SK-N-SH (cell line): ENCODE data around the gene PDZD2. TPM values are rescaled to one million over a fixed set of nuclear protein-coding genes. Genes with fewer than 3 reads are reported as not detected.

ENCODE experiments used
- CTCF ChIA-PET: fragments of 300-600, 350-600 bp; formaldehyde crosslinking; extraction: SDS; loops from one replicate; lab custom pipeline; 2021; lab: Yijun Ruan, JAX
- POLR2A ChIA-PET: fragments of 350-600 bp; sonication (Branson Sonifier 250); formaldehyde crosslinking; extraction: SDS; loops from one replicate; lab custom pipeline; 2020; ENCODE audit warnings: antibody characterized with exemption, inconsistent platforms; lab: Yijun Ruan, JAX
- DNase-seq: peaks from one replicate; pipeline ENCODE4 v3.0.0; 2012
- H2AFZ ChIP-seq: fragments of 200-600 bp; sonication (generic); 2 replicates; pipeline ENCODE4 v1.8.1; 2016; ENCODE audit warnings: antibody characterized with exemption, mild to moderate bottlenecking, low read depth
- H3F3A ChIP-seq: fragments of 200-600 bp; sonication (generic); replicated peaks from 2 replicates; pipeline ENCODE3; 2016; ENCODE audit warnings: antibody characterized with exemption, mild to moderate bottlenecking; ENCODE audit not compliant: insufficient read depth
- H3K27ac ChIP-seq, 2 experiments: fragments of 200-500 bp in 1 of 2; fragments of 200-600 bp in 1 of 2; sonication (Bioruptor generic) in 1 of 2; sonication (generic), shearing (Covaris generic) in 1 of 2; 2 replicates each; pipeline versions ENCODE4 v1.5.1 to v1.6.1; 2014 to 2016; ENCODE audit warnings: low read depth in 2 of 2, inconsistent platforms in 1 of 2, low read length in 1 of 2, mild to moderate bottlenecking in 1 of 2, mixed read lengths in 1 of 2
- H3K27me3 ChIP-seq: fragments of 200-600 bp; sonication (generic), shearing (Covaris generic); 2 replicates; pipeline ENCODE4 v1.6.1; 2016; ENCODE audit warnings: mixed run types; ENCODE audit not compliant: insufficient read depth
- H3K36me3 ChIP-seq, 2 experiments: fragments of 200-500 bp in 1 of 2; fragments of 200-600 bp in 1 of 2; sonication (Bioruptor generic) in 1 of 2; sonication (generic) in 1 of 2; replicated peaks in 1 of 2; 2 replicates each; pipeline versions ENCODE3 to v1.5.1; 2014 to 2016; ENCODE audit warnings: low read length in 1 of 2, mild to moderate bottlenecking in 1 of 2; ENCODE audit not compliant: insufficient read depth in 2 of 2, control insufficient read depth in 1 of 2
- H3K4me1 ChIP-seq, 2 experiments: fragments of 200-500 bp in 1 of 2; fragments of 200-600 bp in 1 of 2; sonication (Bioruptor generic) in 1 of 2; sonication (generic), shearing (Covaris generic) in 1 of 2; 2 replicates each; pipeline versions ENCODE4 v1.5.1 to v1.6.1; 2014 to 2016; ENCODE audit warnings: low read depth in 1 of 2, low read length in 1 of 2, mixed run types in 1 of 2; ENCODE audit not compliant: insufficient read depth in 2 of 2, control insufficient read depth in 1 of 2
- H3K4me2 ChIP-seq: fragments of 200-600 bp; sonication (generic), shearing (Covaris generic); 2 replicates; pipeline ENCODE4 v1.6.1; 2017; ENCODE audit warnings: mixed run types
- H3K4me3 ChIP-seq, 2 experiments: fragments of 200-500 bp in 1 of 2; fragments of 200-600 bp in 1 of 2; sonication (Bioruptor generic) in 1 of 2; sonication (generic), shearing (Covaris generic) in 1 of 2; 2 replicates each; pipeline versions ENCODE4 v1.5.1 to v1.8.1; 2014 to 2016; ENCODE audit warnings: low read depth in 2 of 2, inconsistent platforms in 1 of 2, low read length in 1 of 2, mild to moderate bottlenecking in 1 of 2, mixed read lengths in 1 of 2, moderate library complexity in 1 of 2
- H3K79me2 ChIP-seq: fragments of 200-600 bp; sonication (generic); 2 replicates; pipeline ENCODE4 v1.8.1; 2017; ENCODE audit warnings: mild to moderate bottlenecking; ENCODE audit not compliant: insufficient read depth
- H3K9ac ChIP-seq: fragments of 200-600 bp; sonication (generic); 2 replicates; pipeline ENCODE4 v1.6.1; 2017; ENCODE audit warnings: mixed run types
- H3K9me2 ChIP-seq: fragments of 200-600 bp; sonication (generic); 2 replicates; pipeline ENCODE4 v1.6.1; 2017; ENCODE audit warnings: mixed run types
- H3K9me3 ChIP-seq: fragments of 200-600 bp; sonication (generic); 2 replicates; pipeline ENCODE4 v1.6.1; 2017; ENCODE audit warnings: mixed run types, mild to moderate bottlenecking, moderate library complexity
- H4K20me1 ChIP-seq: fragments of 200-600 bp; sonication (generic); 2 replicates; pipeline ENCODE4 v1.6.1; 2017; ENCODE audit warnings: mild to moderate bottlenecking, mixed run types; ENCODE audit not compliant: insufficient read depth
- CHD2 ChIP-seq: fragments of 150-350 bp; IDR thresholded peaks from 2 replicates; pipeline ENCODE4 v1.6.1; 2018; ENCODE audit warnings: low read length; ENCODE audit not compliant: partially characterized antibody
- FOXJ3 ChIP-seq: sonication (generic); formaldehyde crosslinking; IDR thresholded peaks from 2 replicates; pipeline ENCODE4 v1.5.1; 2020; ENCODE audit warnings: mild to moderate bottlenecking, missing genetic modification reagents
- GABPA ChIP-seq: IDR thresholded peaks from 2 replicates; pipeline ENCODE4 v1.4.0; 2012; ENCODE audit warnings: low read depth, mild to moderate bottlenecking
- JUND ChIP-seq: IDR thresholded peaks from 2 replicates; pipeline ENCODE4 v1.4.0; 2012
- MEF2A ChIP-seq: IDR thresholded peaks from 2 replicates; pipeline ENCODE4 v1.4.0; 2012; ENCODE audit warnings: low read depth, borderline replicate concordance
- MXI1 ChIP-seq: IDR thresholded peaks from 2 replicates; pipeline ENCODE4 v1.6.1; 2012; ENCODE audit warnings: mild to moderate bottlenecking, low read depth, low read length, improper control_type of control experiment
- NRF1 ChIP-seq: IDR thresholded peaks from 2 replicates; pipeline ENCODE4 v1.6.1; 2012; ENCODE audit warnings: low read depth, mild to moderate bottlenecking, low read length
- RAD21 ChIP-seq: IDR thresholded peaks from 2 replicates; pipeline ENCODE4 v1.6.1; 2012; ENCODE audit warnings: mild to moderate bottlenecking, low read length
- RCOR1 ChIP-seq: fragments of 150-350 bp; IDR thresholded peaks from 2 replicates; pipeline ENCODE4 v1.6.1; 2017; ENCODE audit warnings: antibody characterized with exemption, low read length
- SIN3A ChIP-seq: IDR thresholded peaks from 2 replicates; pipeline ENCODE4 v1.6.1; 2012; ENCODE audit warnings: low read depth, mild to moderate bottlenecking, low read length, moderate library complexity, borderline replicate concordance
- SMC3 ChIP-seq: IDR thresholded peaks from 2 replicates; pipeline ENCODE4 v1.6.1; 2012; ENCODE audit warnings: low read depth, low read length, improper control_type of control experiment
- YY1 ChIP-seq: IDR thresholded peaks from 2 replicates; pipeline ENCODE4 v1.4.0; 2012; ENCODE audit warnings: low read depth, mild to moderate bottlenecking
- WGBS: methylation state at CpG from one replicate; pipeline ENCODE4 v1.1.6; 2017; ENCODE audit warnings: low lambda C conversion rate; 5-methylcytosine and 5-hydroxymethylcytosine counted together
- polyA plus RNA-seq, 3 experiments: library from polyadenylated mRNA; depleted of rRNA; stranded (reverse); fragments of >200 nt; gene quantifications; 2 replicates each; pipeline ENCODE4 v1.2.3, GENCODE V29; 2012
- TF ChIP-seq, protein P1 (sequence below): IDR thresholded peaks from 2 replicates; pipeline ENCODE4; 2012
- TF ChIP-seq, protein P2 (sequence below): fragments of 200-600 bp; sonication (generic); IDR thresholded peaks from 2 replicates; pipeline ENCODE4 v1.6.1; 2017; ENCODE audit warnings: antibody characterized with exemption, mild to moderate bottlenecking, moderate library complexity

The PDZD2 gene
- polyA plus RNA-seq, 1 of the 3 experiments (the other 2 are of a cell fraction) = 0.13 TPM

DNA sequence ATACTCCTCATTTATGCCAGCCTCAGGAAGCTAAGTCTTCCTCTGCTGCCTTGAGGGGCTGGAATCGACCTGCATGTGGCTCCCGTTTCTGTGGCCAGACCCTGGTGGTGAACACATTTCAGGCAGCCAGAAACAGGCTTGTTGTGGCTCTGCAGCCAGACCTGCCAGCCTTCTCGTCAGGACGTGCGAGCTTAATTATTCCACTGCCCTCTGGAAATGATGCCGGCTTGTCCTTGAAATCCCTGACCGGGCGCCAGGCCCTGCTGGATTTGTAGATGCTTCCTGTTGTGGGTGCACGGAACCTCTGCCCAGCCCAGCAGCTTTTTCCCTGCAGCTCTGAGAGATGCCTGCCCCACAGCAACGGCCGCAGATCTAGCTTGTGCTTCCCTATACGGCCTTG, 41.6 kb downstream of the PDZD2 start:
- Histone ChIP-seq H3K79me2 (no peaks in the 10 kb centered on the region), H3F3A (no peaks in the 10 kb centered on the region), H3K4me2 (no peak overlapping the region), H3K27ac (peak overlapping the region in 1 of 2 experiments; percentile 85; a peak in 2 of 4 replicates), H3K27me3 (no peaks in the 10 kb centered on the region; the same call in 1 of the 2 replicates), H2AFZ (no peak overlapping the region), H3K9me3 (no peaks in the 10 kb centered on the region), H3K9ac (no peak overlapping the region), H3K36me3 (no peaks in the 10 kb centered on the region), H3K4me3 (no peak overlapping the region), H4K20me1 (no peaks in the 10 kb centered on the region), H3K9me2 (no peaks in the 10 kb centered on the region), H3K4me1 (peaks cover 0 to 31% of the 10 kb centered on the region in 2 experiments; a peak in 2 of 4 replicates)
- CTCF ChIA-PET = interaction anchor here (1.0 to 1.4 kb wide), 5 partner anchors 9 to 129 kb away, joined by 3 to 7 read pairs (median 4); no protein-coding TSS in a partner anchor
- peak; percentile 54 for DNase-seq
- TF ChIP-seq FOXJ3 (CRISPR knock-in tag) (peak; percentile 50; the same call in 1 of the 2 replicates), MEF2A (no peak)
- POLR2A ChIA-PET = no interaction called here
- WGBS = 38% methylated on average over 12 of the region's 12 CpGs

DNA sequence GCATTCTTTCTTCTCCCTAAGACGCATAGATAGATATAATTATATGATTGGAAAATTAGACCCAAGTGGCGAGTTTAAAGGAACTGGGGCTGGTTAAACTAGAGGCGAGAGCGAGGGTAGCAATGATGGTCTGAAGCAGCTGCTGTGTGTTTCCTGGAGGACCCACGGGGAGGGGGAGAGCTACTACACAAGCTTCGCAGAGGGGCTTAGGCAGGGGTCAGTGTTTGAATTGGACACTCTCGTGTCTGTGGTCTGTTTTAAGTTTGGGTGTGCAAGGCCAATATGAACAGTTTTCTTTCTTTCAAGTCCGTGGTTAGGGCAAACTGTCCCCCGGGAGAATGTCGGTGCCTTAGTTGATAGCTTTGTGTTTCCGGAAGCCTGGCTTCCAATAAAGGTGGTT, 43.1 kb downstream of the PDZD2 start:
- H3K4me1 ChIP-seq = peaks cover 0 to 31% of the 10 kb centered on the region in 2 experiments; a peak in 2 of 4 replicates
- H2AFZ ChIP-seq = no peak overlapping the region
- H3K9ac ChIP-seq = no peak overlapping the region
- no peaks in the 10 kb centered on the region for H3K79me2 ChIP-seq
- H3K9me3 ChIP-seq = no peaks in the 10 kb centered on the region
- H3K27me3 ChIP-seq = no peaks in the 10 kb centered on the region; the same call in 1 of the 2 replicates
- POLR2A ChIA-PET = interaction anchor here (3.3 kb wide), 1 partner anchor 19 kb away, joined by 9 read pairs; no protein-coding TSS in a partner anchor
- WGBS = 54% methylated on average over 11 of the region's 11 CpGs
- no peak for DNase-seq
- H4K20me1 ChIP-seq = no peaks in the 10 kb centered on the region
- no peaks in the 10 kb centered on the region for H3K9me2 ChIP-seq
- no peaks in the 10 kb centered on the region for H3F3A ChIP-seq
- H3K27ac ChIP-seq = peak overlapping the region in 1 of 2 experiments; percentile 51; a peak in 2 of 4 replicates
- H3K36me3 ChIP-seq = no peaks in the 10 kb centered on the region
- H3K4me3 ChIP-seq = no peak overlapping the region
- CTCF ChIA-PET = interaction anchor here (1.3 to 2.0 kb wide), 3 partner anchors 9 to 127 kb away, joined by 3 to 6 read pairs (median 5); no protein-coding TSS in a partner anchor
- no peak for TF ChIP-seq SIN3A
- TF ChIP-seq YY1 = no peak
- TF ChIP-seq, protein P1, sequence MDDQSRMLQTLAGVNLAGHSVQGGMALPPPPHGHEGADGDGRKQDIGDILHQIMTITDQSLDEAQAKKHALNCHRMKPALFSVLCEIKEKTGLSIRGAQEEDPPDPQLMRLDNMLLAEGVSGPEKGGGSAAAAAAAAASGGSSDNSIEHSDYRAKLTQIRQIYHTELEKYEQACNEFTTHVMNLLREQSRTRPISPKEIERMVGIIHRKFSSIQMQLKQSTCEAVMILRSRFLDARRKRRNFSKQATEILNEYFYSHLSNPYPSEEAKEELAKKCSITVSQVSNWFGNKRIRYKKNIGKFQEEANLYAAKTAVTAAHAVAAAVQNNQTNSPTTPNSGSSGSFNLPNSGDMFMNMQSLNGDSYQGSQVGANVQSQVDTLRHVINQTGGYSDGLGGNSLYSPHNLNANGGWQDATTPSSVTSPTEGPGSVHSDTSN = no peak
- TF ChIP-seq MXI1 = no peak
- no peak for TF ChIP-seq CHD2
- no peak for TF ChIP-seq GABPA
- TF ChIP-seq, protein P2, sequence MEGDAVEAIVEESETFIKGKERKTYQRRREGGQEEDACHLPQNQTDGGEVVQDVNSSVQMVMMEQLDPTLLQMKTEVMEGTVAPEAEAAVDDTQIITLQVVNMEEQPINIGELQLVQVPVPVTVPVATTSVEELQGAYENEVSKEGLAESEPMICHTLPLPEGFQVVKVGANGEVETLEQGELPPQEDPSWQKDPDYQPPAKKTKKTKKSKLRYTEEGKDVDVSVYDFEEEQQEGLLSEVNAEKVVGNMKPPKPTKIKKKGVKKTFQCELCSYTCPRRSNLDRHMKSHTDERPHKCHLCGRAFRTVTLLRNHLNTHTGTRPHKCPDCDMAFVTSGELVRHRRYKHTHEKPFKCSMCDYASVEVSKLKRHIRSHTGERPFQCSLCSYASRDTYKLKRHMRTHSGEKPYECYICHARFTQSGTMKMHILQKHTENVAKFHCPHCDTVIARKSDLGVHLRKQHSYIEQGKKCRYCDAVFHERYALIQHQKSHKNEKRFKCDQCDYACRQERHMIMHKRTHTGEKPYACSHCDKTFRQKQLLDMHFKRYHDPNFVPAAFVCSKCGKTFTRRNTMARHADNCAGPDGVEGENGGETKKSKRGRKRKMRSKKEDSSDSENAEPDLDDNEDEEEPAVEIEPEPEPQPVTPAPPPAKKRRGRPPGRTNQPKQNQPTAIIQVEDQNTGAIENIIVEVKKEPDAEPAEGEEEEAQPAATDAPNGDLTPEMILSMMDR = no peak
- no peak for TF ChIP-seq RAD21
- TF ChIP-seq RCOR1 = no peak
- no peak for TF ChIP-seq SMC3
- no peak for TF ChIP-seq NRF1
- no peak for TF ChIP-seq MEF2A
- TF ChIP-seq JUND = no peak
- no peak overlapping the region for H3K4me2 ChIP-seq
